WTC11 (cell line): Measurements from ENCODE around the gene TP53INP2. TPM values are rescaled to one million over a fixed set of nuclear protein-coding genes. Genes with fewer than 3 reads are reported as not detected.
"Not testable (repeated sequence)": the region's sequence is repeated elsewhere in the genome, so short reads cannot be mapped to it uniquely, and the experiment has no call there.

Experiments used
- ATAC-seq: fragments of 200-7000 bp; cut with Tn5 transposase; 2 replicates; pipeline ENCODE4 v1.10.0; 2021; ENCODE audit warnings: mild to moderate bottlenecking, moderate library complexity
- CTCF ChIA-PET: fragments of 300-600 bp; sonication (Branson Sonifier 250); formaldehyde crosslinking; loops from one replicate; lab custom pipeline; 2021; ENCODE audit warnings: antibody characterized with exemption; lab: Charles Lee
- POLR2A ChIA-PET: fragments of 350-600 bp; sonication (Branson Sonifier 250); formaldehyde crosslinking; loops from one replicate; lab custom pipeline; 2021; ENCODE audit warnings: antibody characterized with exemption; lab: Charles Lee
- DNase-seq: peaks from one replicate; pipeline ENCODE4 v3.0.0; 2021; ENCODE audit warnings: low spot score
- H3K27ac Mint-ChIP-seq: 2 replicates; pipeline ENCODE4 v1.8.0; 2021; ENCODE audit warnings: mixed read lengths
- H3K27me3 Mint-ChIP-seq: 2 replicates; pipeline ENCODE4 v1.8.0; 2021; ENCODE audit warnings: low read depth, mild to moderate bottlenecking, moderate library complexity, mixed read lengths
- H3K36me3 Mint-ChIP-seq: 2 replicates; pipeline ENCODE4 v1.8.0; 2021; ENCODE audit warnings: mixed read lengths
- H3K4me1 Mint-ChIP-seq: 2 replicates; pipeline ENCODE4 v1.8.0; 2022; ENCODE audit warnings: mixed read lengths
- H3K4me3 Mint-ChIP-seq: 2 replicates; pipeline ENCODE4 v1.8.0; 2021; ENCODE audit warnings: mild to moderate bottlenecking, moderate library complexity, mixed read lengths
- H3K9me3 Mint-ChIP-seq: 2 replicates; pipeline ENCODE4 v1.8.0; 2021; ENCODE audit warnings: mixed read lengths
- AR ChIP-seq: fragments of 250-450 bp; sonication (Bioruptor Pico); IDR thresholded peaks from 2 replicates; pipeline ENCODE4 v1.9.0; 2021; ENCODE audit warnings: mild to moderate bottlenecking
- ARID4B ChIP-seq: sonication (generic); formaldehyde crosslinking; IDR thresholded peaks from 2 replicates; pipeline ENCODE4 v1.8.0; 2023; ENCODE audit warnings: missing genetic modification reagents, mild to moderate bottlenecking, borderline replicate concordance
- CDX4 ChIP-seq: fragments of 250-450 bp; sonication (Bioruptor Pico); IDR thresholded peaks from 2 replicates; pipeline ENCODE4 v1.9.0; 2021; ENCODE audit warnings: moderate library complexity, mild to moderate bottlenecking, inconsistent platforms, borderline replicate concordance
- ERG ChIP-seq: fragments of 250-450 bp; sonication (Bioruptor Pico); IDR thresholded peaks from 2 replicates; pipeline ENCODE4 v1.8.0; 2021; ENCODE audit warnings: mild to moderate bottlenecking
- IRF2 ChIP-seq: sonication (generic); formaldehyde crosslinking; IDR thresholded peaks from 2 replicates; pipeline ENCODE4 v1.8.0; 2022; ENCODE audit warnings: low read depth, missing genetic modification reagents, borderline replicate concordance
- RORB ChIP-seq: fragments of 250-450 bp; sonication (Bioruptor Pico); IDR thresholded peaks from 2 replicates; pipeline ENCODE4 v1.9.0; 2021; ENCODE audit warnings: mild to moderate bottlenecking
- SMAD3 ChIP-seq: sonication (generic); formaldehyde crosslinking; IDR thresholded peaks from 2 replicates; pipeline ENCODE4 v1.8.0; 2022; ENCODE audit warnings: missing genetic modification reagents, mild to moderate bottlenecking, borderline replicate concordance
- TEAD1 ChIP-seq: sonication (generic); formaldehyde crosslinking; IDR thresholded peaks from 2 replicates; pipeline ENCODE4 v1.8.0; 2022; ENCODE audit warnings: mild to moderate bottlenecking, missing genetic modification reagents
- ZNF121 ChIP-seq: sonication (generic); formaldehyde crosslinking; IDR thresholded peaks from 2 replicates; pipeline ENCODE4 v1.8.0; 2023; ENCODE audit warnings: missing genetic modification reagents
- ZNF263 ChIP-seq: sonication (generic); formaldehyde crosslinking; IDR thresholded peaks from 2 replicates; pipeline ENCODE4 v1.8.1; 2022; ENCODE audit warnings: low read depth, mild to moderate bottlenecking, moderate library complexity, missing genetic modification reagents
- total RNA-seq: library from RNA; stranded (reverse); gene quantifications from 3 replicates; pipeline ENCODE4 v1.2.3, GENCODE V29; 2021
- TF ChIP-seq, protein P1 (sequence below): sonication (generic); formaldehyde crosslinking; IDR thresholded peaks from 2 replicates; pipeline ENCODE4 v1.8.1; 2023; ENCODE audit warnings: mild to moderate bottlenecking, missing genetic modification reagents, borderline replicate concordance
- TF ChIP-seq, protein P2 (sequence below): sonication (generic); formaldehyde crosslinking; IDR thresholded peaks from 2 replicates; pipeline ENCODE4 v1.8.1; 2023; ENCODE audit warnings: mild to moderate bottlenecking, missing genetic modification reagents
- TF ChIP-seq, protein P3 (sequence below): sonication (generic); formaldehyde crosslinking; IDR thresholded peaks from 2 replicates; pipeline ENCODE4 v1.8.1; 2022; ENCODE audit warnings: mild to moderate bottlenecking, missing genetic modification reagents, moderate library complexity, borderline replicate concordance
- TF ChIP-seq, protein P4 (sequence below): fragments of 250-450 bp; sonication (Bioruptor Pico); IDR thresholded peaks from 2 replicates; pipeline ENCODE4 v2.1.2; 2022; ENCODE audit warnings: mild to moderate bottlenecking, moderate library complexity

TP53INP2 gene
- total RNA-seq, 1 experiment from 2014 or later = 4.3 TPM

DNA sequence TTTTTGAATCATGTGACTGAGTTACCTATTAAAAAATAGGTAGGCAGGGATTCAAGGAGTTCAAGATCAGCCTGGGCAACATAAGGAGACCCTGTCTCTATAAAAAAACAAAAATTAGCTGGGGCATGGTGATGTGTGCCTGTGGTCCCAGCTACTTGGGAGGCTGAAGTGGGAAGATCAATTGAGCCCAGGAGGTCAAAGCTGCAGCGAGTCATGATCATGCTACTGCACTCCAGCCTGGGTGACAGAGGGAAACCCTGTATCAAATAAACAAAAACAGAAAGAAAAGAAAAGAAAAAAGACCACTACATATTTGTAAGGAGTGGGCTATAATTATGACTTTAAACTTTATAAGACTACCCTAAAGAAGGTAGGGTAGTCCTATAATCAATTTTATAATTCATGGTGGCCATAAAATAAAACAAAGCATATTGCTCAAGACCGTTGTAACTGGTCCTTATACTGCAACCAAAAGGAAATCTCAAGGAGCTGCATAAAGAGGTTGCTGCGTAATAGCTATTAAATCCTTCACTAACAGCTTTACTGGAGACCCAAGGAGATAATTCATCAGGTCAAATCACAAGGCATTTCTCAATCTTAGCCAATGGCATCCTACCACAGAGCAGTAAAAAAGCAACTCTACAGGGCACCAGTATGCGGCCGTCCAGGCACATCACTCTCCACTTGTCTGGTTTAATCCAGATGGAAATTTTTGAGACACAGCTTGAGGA lies 40.8 kb upstream of the TP53INP2 start (continued):
- TF ChIP-seq TEAD1 (no peak), ARID4B (no peak), ZNF263 (CRISPR knock-in tag) (no peak), AR (no peak)
- TF ChIP-seq, protein P1, sequence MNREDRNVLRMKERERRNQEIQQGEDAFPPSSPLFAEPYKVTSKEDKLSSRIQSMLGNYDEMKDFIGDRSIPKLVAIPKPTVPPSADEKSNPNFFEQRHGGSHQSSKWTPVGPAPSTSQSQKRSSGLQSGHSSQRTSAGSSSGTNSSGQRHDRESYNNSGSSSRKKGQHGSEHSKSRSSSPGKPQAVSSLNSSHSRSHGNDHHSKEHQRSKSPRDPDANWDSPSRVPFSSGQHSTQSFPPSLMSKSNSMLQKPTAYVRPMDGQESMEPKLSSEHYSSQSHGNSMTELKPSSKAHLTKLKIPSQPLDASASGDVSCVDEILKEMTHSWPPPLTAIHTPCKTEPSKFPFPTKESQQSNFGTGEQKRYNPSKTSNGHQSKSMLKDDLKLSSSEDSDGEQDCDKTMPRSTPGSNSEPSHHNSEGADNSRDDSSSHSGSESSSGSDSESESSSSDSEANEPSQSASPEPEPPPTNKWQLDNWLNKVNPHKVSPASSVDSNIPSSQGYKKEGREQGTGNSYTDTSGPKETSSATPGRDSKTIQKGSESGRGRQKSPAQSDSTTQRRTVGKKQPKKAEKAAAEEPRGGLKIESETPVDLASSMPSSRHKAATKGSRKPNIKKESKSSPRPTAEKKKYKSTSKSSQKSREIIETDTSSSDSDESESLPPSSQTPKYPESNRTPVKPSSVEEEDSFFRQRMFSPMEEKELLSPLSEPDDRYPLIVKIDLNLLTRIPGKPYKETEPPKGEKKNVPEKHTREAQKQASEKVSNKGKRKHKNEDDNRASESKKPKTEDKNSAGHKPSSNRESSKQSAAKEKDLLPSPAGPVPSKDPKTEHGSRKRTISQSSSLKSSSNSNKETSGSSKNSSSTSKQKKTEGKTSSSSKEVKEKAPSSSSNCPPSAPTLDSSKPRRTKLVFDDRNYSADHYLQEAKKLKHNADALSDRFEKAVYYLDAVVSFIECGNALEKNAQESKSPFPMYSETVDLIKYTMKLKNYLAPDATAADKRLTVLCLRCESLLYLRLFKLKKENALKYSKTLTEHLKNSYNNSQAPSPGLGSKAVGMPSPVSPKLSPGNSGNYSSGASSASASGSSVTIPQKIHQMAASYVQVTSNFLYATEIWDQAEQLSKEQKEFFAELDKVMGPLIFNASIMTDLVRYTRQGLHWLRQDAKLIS = no peak

- H3K9me3 Mint-ChIP-seq, H3K4me1 Mint-ChIP-seq, H3K4me3 Mint-ChIP-seq, H3K36me3 Mint-ChIP-seq, DNase-seq, POLR2A ChIA-PET, ATAC-seq, H3K27ac Mint-ChIP-seq, H3K27me3 Mint-ChIP-seq: not testable (repeated sequence)
- CTCF ChIA-PET = interaction anchor here (2.3 kb wide), 1 partner anchor 105 kb away, joined by 5 read pairs; no protein-coding TSS in a partner anchor
These were observed 39.4 kb upstream of the TP53INP2 start for GRCh38 chr20:34664751-34665150.

DNA sequence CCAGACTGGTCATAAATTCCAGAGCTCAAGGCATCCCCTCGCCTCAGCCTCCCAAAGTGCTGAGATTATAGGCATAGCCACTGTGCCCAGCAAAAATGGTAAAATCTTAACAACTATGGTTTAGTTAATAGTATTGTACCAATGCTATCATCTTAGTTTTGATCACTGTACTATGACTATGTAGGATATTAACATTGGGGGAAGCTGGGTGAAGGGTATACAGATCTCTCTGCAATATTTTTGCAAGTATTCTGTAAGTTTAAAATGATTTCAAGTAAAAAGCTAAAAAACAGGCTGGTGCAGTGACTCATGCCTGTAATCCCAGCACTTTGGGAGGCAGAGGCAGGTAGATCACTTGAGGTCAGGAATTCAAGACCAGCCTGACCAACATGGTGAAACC lies 35.0 kb upstream of the TP53INP2 start:
- Mint-ChIP-seq H3K27me3 (no peaks in the 10 kb centered on the region; the same call in 1 of the 2 replicates), H3K4me1 (no peaks in the 10 kb centered on the region), H3K27ac (no peak overlapping the region), H3K9me3 (peaks cover 7% of the 10 kb centered on the region), H3K36me3 (0 out of 2 replicates have a peak, but pooled peaks cover 2% of the 10 kb centered on the region), H3K4me3 (no peak overlapping the region)
- TF ChIP-seq, protein P2, sequence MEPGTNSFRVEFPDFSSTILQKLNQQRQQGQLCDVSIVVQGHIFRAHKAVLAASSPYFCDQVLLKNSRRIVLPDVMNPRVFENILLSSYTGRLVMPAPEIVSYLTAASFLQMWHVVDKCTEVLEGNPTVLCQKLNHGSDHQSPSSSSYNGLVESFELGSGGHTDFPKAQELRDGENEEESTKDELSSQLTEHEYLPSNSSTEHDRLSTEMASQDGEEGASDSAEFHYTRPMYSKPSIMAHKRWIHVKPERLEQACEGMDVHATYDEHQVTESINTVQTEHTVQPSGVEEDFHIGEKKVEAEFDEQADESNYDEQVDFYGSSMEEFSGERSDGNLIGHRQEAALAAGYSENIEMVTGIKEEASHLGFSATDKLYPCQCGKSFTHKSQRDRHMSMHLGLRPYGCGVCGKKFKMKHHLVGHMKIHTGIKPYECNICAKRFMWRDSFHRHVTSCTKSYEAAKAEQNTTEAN = no peak
- TF ChIP-seq, protein P3, sequence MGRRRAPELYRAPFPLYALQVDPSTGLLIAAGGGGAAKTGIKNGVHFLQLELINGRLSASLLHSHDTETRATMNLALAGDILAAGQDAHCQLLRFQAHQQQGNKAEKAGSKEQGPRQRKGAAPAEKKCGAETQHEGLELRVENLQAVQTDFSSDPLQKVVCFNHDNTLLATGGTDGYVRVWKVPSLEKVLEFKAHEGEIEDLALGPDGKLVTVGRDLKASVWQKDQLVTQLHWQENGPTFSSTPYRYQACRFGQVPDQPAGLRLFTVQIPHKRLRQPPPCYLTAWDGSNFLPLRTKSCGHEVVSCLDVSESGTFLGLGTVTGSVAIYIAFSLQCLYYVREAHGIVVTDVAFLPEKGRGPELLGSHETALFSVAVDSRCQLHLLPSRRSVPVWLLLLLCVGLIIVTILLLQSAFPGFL = no peak
- no peak for TF ChIP-seq ZNF121 (CRISPR knock-in tag)
- no peak for TF ChIP-seq CDX4 (CRISPR knock-in tag)
- no peak for TF ChIP-seq RORB (CRISPR knock-in tag)
- TF ChIP-seq, protein P4, sequence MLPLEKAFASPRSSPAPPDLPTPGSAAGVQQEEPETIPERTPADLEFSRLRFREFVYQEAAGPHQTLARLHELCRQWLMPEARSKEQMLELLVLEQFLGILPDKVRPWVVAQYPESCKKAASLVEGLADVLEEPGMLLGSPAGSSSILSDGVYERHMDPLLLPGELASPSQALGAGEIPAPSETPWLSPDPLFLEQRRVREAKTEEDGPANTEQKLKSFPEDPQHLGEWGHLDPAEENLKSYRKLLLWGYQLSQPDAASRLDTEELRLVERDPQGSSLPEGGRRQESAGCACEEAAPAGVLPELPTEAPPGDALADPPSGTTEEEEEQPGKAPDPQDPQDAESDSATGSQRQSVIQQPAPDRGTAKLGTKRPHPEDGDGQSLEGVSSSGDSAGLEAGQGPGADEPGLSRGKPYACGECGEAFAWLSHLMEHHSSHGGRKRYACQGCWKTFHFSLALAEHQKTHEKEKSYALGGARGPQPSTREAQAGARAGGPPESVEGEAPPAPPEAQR (CRISPR knock-in tag) = no peak
- TF ChIP-seq ERG (CRISPR knock-in tag) = no peak
- TF ChIP-seq IRF2 = no peak
- no peak for TF ChIP-seq SMAD3 (CRISPR knock-in tag)
- CTCF ChIA-PET = interaction anchor here (0.6 to 1.3 kb wide), 2 partner anchors 132 to 367 kb away, joined by 3 to 4 read pairs; no protein-coding TSS in a partner anchor
- DNase-seq (no peak), ATAC-seq (no peak)
- POLR2A ChIA-PET = interaction anchor here (0.7 kb wide), 1 partner anchor 306 kb away, joined by 4 read pairs; the partner anchor contains the start of gene ITCH
